ENCODE data around the gene FRRS1L.
A peak's percentile ranks its signal among the peaks of the same experiment; 100 is the strongest.

Gene FRRS1L

GRCh38 chr9:109171926-109172325 lies 4.9 kb upstream of the FRRS1L start:
- Histone ChIP-seq H3K27ac (ENCODE audit: low read depth, low read length) (no peak overlapping the region), H3K4me1 (ENCODE audit: control insufficient read depth, insufficient read depth, low read length) (no peaks in the 10 kb centered on the region), H3K9ac (ENCODE audit: low read length) (no peak overlapping the region), H3K4me3 (ENCODE audit: low read depth, low read length) (no peak overlapping the region), H3K36me3 (ENCODE audit: control insufficient read depth, insufficient read depth, low read length) (no peaks in the 10 kb centered on the region), H3K9me3 (ENCODE audit: control insufficient read depth, insufficient read depth, low read depth, low read length) (no peaks in the 10 kb centered on the region), H3K27me3 (ENCODE audit: control insufficient read depth, insufficient read depth, low read length) (peaks cover 14% of the 10 kb centered on the region)

GRCh38 chr9:109168170-109168569 lies 1.1 kb upstream of the FRRS1L start:
- no peaks in the 10 kb centered on the region for H3K36me3 ChIP-seq (ENCODE audit: control insufficient read depth, insufficient read depth, low read length)
- no peak overlapping the region for H3K4me3 ChIP-seq (ENCODE audit: low read depth, low read length)
- peaks cover 47% of the 10 kb centered on the region for H3K27me3 ChIP-seq (ENCODE audit: control insufficient read depth, insufficient read depth, low read length)
- no peak overlapping the region for H3K9ac ChIP-seq (ENCODE audit: low read length)
- no peak overlapping the region for H3K27ac ChIP-seq (ENCODE audit: low read depth, low read length)
- H3K4me1 ChIP-seq (ENCODE audit: control insufficient read depth, insufficient read depth, low read length), result peaks cover 9% of the 10 kb centered on the region
- no peaks in the 10 kb centered on the region for H3K9me3 ChIP-seq (ENCODE audit: control insufficient read depth, insufficient read depth, low read depth, low read length)

GRCh38 chr9:109167716-109168115 lies 667 bp upstream of the FRRS1L start:
- Histone ChIP-seq H3K36me3 (ENCODE audit: control insufficient read depth, insufficient read depth, low read length) (no peaks in the 10 kb centered on the region), H3K4me1 (ENCODE audit: control insufficient read depth, insufficient read depth, low read length) (peaks cover 9% of the 10 kb centered on the region), H3K27ac (ENCODE audit: low read depth, low read length) (no peak overlapping the region), H3K4me3 (ENCODE audit: low read depth, low read length) (peak overlapping the region; percentile 58; the same call in 1 of the 2 replicates), H3K27me3 (ENCODE audit: control insufficient read depth, insufficient read depth, low read length) (peaks cover 47% of the 10 kb centered on the region), H3K9me3 (ENCODE audit: control insufficient read depth, insufficient read depth, low read depth, low read length) (no peaks in the 10 kb centered on the region), H3K9ac (ENCODE audit: low read length) (no peak overlapping the region)

GRCh38 chr9:109166171-109166770 lies 778 bp downstream of the FRRS1L start:
- H3K27me3 ChIP-seq (ENCODE audit: control insufficient read depth, insufficient read depth, low read length), result peaks cover 47% of the 10 kb centered on the region
- H3K4me1 ChIP-seq (ENCODE audit: control insufficient read depth, insufficient read depth, low read length), result peaks cover 9% of the 10 kb centered on the region
- H3K4me3 ChIP-seq (ENCODE audit: low read depth, low read length), result peak overlapping the region; percentile 58
- H3K36me3 ChIP-seq (ENCODE audit: control insufficient read depth, insufficient read depth, low read length), result no peaks in the 10 kb centered on the region
- H3K27ac ChIP-seq (ENCODE audit: low read depth, low read length), result no peak overlapping the region
- H3K9ac ChIP-seq (ENCODE audit: low read length), result no peak overlapping the region
- H3K9me3 ChIP-seq (ENCODE audit: control insufficient read depth, insufficient read depth, low read depth, low read length), result no peaks in the 10 kb centered on the region

GRCh38 chr9:109164042-109164441 lies 3.0 kb downstream of the FRRS1L start:
- H3K27me3 ChIP-seq (ENCODE audit: control insufficient read depth, insufficient read depth, low read length), result peaks cover 47% of the 10 kb centered on the region
- H3K36me3 ChIP-seq (ENCODE audit: control insufficient read depth, insufficient read depth, low read length), result no peaks in the 10 kb centered on the region
- no peak overlapping the region for H3K9ac ChIP-seq (ENCODE audit: low read length)
- peaks cover 9% of the 10 kb centered on the region for H3K4me1 ChIP-seq (ENCODE audit: control insufficient read depth, insufficient read depth, low read length)
- no peaks in the 10 kb centered on the region for H3K9me3 ChIP-seq (ENCODE audit: control insufficient read depth, insufficient read depth, low read depth, low read length)
- no peak overlapping the region for H3K27ac ChIP-seq (ENCODE audit: low read depth, low read length)
- H3K4me3 ChIP-seq (ENCODE audit: low read depth, low read length), result no peak overlapping the region

GRCh38 chr9:109163194-109163593 lies 3.9 kb downstream of the FRRS1L start:
- Histone ChIP-seq H3K9me3 (ENCODE audit: control insufficient read depth, insufficient read depth, low read depth, low read length) (no peaks in the 10 kb centered on the region), H3K36me3 (ENCODE audit: control insufficient read depth, insufficient read depth, low read length) (no peaks in the 10 kb centered on the region), H3K4me3 (ENCODE audit: low read depth, low read length) (no peak overlapping the region), H3K9ac (ENCODE audit: low read length) (no peak overlapping the region), H3K4me1 (ENCODE audit: control insufficient read depth, insufficient read depth, low read length) (peaks cover 9% of the 10 kb centered on the region), H3K27me3 (ENCODE audit: control insufficient read depth, insufficient read depth, low read length) (peaks cover 45% of the 10 kb centered on the region), H3K27ac (ENCODE audit: low read depth, low read length) (no peak overlapping the region)

GRCh38 chr9:109162677-109163076 lies 4.4 kb downstream of the FRRS1L start:
- H3K27ac ChIP-seq (ENCODE audit: low read depth, low read length), result no peak overlapping the region
- H3K36me3 ChIP-seq (ENCODE audit: control insufficient read depth, insufficient read depth, low read length), result no peaks in the 10 kb centered on the region
- peaks cover 40% of the 10 kb centered on the region for H3K27me3 ChIP-seq (ENCODE audit: control insufficient read depth, insufficient read depth, low read length)
- no peaks in the 10 kb centered on the region for H3K9me3 ChIP-seq (ENCODE audit: control insufficient read depth, insufficient read depth, low read depth, low read length)
- H3K4me1 ChIP-seq (ENCODE audit: control insufficient read depth, insufficient read depth, low read length), result peaks cover 9% of the 10 kb centered on the region
- no peak overlapping the region for H3K4me3 ChIP-seq (ENCODE audit: low read depth, low read length)
- H3K9ac ChIP-seq (ENCODE audit: low read length), result no peak overlapping the region

GRCh38 chr9:109161471-109161870 lies 5.6 kb downstream of the FRRS1L start:
- H3K9ac ChIP-seq (ENCODE audit: low read length), result no peak overlapping the region
- H3K4me1 ChIP-seq (ENCODE audit: control insufficient read depth, insufficient read depth, low read length), result peaks cover 9% of the 10 kb centered on the region
- no peak overlapping the region for H3K4me3 ChIP-seq (ENCODE audit: low read depth, low read length)

GRCh38 chr9:109159583-109159982 lies 7.5 kb downstream of the FRRS1L start:
- Histone ChIP-seq H3K27me3 (ENCODE audit: control insufficient read depth, insufficient read depth, low read length) (peaks cover 10% of the 10 kb centered on the region; the same call in 1 of the 2 replicates), H3K36me3 (ENCODE audit: control insufficient read depth, insufficient read depth, low read length) (no peaks in the 10 kb centered on the region), H3K27ac (ENCODE audit: low read depth, low read length) (no peak overlapping the region), H3K9me3 (ENCODE audit: control insufficient read depth, insufficient read depth, low read depth, low read length) (peaks cover 4% of the 10 kb centered on the region; the same call in 1 of the 2 replicates), H3K9ac (ENCODE audit: low read length) (no peak overlapping the region), H3K4me1 (ENCODE audit: control insufficient read depth, insufficient read depth, low read length) (no peaks in the 10 kb centered on the region), H3K4me3 (ENCODE audit: low read depth, low read length) (no peak overlapping the region)

More at GRCh38 chr9:109161471-109161870, 5.6 kb downstream of the FRRS1L start:
- Histone ChIP-seq H3K36me3 (ENCODE audit: control insufficient read depth, insufficient read depth, low read length) (no peaks in the 10 kb centered on the region), H3K27ac (ENCODE audit: low read depth, low read length) (no peak overlapping the region), H3K27me3 (ENCODE audit: control insufficient read depth, insufficient read depth, low read length) (peaks cover 29% of the 10 kb centered on the region), H3K9me3 (ENCODE audit: control insufficient read depth, insufficient read depth, low read depth, low read length) (no peaks in the 10 kb centered on the region)

- Histone ChIP-seq H3K27ac (ENCODE audit: low read depth, low read length) (no peak overlapping the region), H3K4me3 (ENCODE audit: low read depth, low read length) (no peak overlapping the region), H3K36me3 (ENCODE audit: control insufficient read depth, insufficient read depth, low read length) (no peaks in the 10 kb centered on the region), H3K4me1 (ENCODE audit: control insufficient read depth, insufficient read depth, low read length) (no peaks in the 10 kb centered on the region), H3K9me3 (ENCODE audit: control insufficient read depth, insufficient read depth, low read depth, low read length) (peaks cover 10% of the 10 kb centered on the region), H3K9ac (ENCODE audit: low read length) (no peak overlapping the region), H3K27me3 (ENCODE audit: control insufficient read depth, insufficient read depth, low read length) (0 out of 2 replicates have a peak, but pooled peaks cover 4% of the 10 kb centered on the region)
These were observed 8.4 kb downstream of the FRRS1L start for GRCh38 chr9:109158651-109159050.

- Histone ChIP-seq H3K27me3 (ENCODE audit: control insufficient read depth, insufficient read depth, low read length) (no peaks in the 10 kb centered on the region), H3K9me3 (ENCODE audit: control insufficient read depth, insufficient read depth, low read depth, low read length) (peaks cover 22% of the 10 kb centered on the region), H3K9ac (ENCODE audit: low read length) (no peak overlapping the region), H3K36me3 (ENCODE audit: control insufficient read depth, insufficient read depth, low read length) (no peaks in the 10 kb centered on the region), H3K4me3 (ENCODE audit: low read depth, low read length) (no peak overlapping the region), H3K27ac (ENCODE audit: low read depth, low read length) (no peak overlapping the region), H3K4me1 (ENCODE audit: control insufficient read depth, insufficient read depth, low read length) (no peaks in the 10 kb centered on the region)
These were observed 10.3 kb downstream of the FRRS1L start for GRCh38 chr9:109156708-109157107.

All from HUES6 (cell line).